NCI-H446 treated with DMSO at 0.1 percent for 48 hours (cell line): ENCODE results near the gene HNRNPAB.
"Not testable (repeated sequence)": the region's sequence is repeated elsewhere in the genome, so short reads cannot be mapped to it uniquely, and the experiment has no call there.

ENCODE experiments used
- DNase-seq: peaks from one replicate; lab custom pipeline; 2025; lab: John Stamatoyannopoulos, UW

Gene HNRNPAB

GRCh38 chr5:178245389-178245788 lies 41.1 kb downstream of the HNRNPAB start:
- DNase-seq = no peak

DNA sequence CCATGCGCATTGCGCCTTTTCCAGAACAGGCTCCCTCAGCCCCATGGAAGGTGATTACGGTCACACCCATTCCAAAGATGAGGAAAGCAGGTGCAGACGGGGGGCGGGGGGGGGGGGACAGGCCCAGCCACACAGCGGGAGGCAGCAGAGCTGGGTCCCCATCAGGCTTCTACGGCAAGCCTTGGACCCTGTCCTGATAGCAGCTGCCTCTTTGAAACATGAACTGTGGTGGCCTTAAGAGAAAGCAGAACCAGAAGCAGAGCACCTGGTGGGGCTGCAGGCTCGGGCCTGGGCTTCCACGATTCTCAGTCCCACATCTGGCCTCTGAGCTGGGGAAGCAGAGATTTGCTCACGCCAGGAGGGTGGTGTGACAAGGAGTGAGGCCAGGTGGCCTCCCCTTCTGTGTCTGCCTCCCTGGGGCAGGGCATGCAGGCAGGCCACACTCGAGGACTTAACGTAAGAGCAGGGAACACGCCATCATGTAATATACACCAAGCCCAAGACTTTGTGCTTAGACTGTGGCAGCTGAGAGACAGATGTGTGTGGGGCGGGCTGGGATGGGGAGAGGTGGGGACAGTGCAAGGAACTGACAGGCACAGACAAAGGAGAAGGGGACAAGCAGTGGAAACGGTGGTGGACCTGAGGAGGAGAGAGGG lies 42.4 kb downstream of the HNRNPAB start:
- DNase-seq = no peak

GRCh38 chr5:178247481-178248456 lies 43.4 kb downstream of the HNRNPAB start:
- no peak for DNase-seq

GRCh38 chr5:178248750-178249149 lies 44.4 kb downstream of the HNRNPAB start:
- no peak for DNase-seq

DNA sequence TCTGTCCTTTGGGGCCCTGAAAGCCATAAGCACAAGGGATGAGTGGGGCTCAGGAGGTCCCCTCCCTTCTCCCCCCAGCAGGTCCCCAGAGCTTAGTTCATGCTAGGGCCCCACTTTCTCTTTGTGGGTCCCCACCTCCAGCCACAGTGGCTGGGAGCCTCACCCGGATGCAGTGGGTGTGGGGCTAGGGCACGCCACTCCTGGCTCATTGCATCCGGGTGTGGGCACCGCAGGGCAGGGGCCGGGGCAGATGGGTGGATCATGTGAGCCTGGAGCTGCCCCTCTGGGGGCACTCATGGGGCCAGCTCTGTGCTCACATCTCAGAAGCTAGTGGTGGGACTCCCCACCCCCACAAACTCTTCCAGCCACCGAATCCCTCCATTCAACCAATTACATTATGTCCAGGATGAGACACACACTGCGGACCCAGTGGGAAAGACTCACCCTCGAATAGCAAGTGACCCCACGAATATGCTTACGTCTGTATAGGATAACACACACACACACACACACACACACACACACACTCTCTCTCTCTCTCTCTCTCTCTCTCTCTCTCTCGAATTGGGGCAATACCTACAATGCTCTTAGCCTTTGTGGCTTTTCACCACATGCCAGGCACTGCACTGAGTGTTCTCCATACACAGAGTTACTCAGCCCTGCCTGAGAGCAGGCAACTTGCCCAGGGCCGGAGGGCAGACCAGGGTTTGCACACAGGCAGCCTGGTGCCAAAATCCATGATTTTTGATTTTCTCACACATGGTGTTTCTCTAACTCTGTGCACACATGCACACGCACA lies 45.1 kb downstream of the HNRNPAB start:
- DNase-seq = no peak

DNA sequence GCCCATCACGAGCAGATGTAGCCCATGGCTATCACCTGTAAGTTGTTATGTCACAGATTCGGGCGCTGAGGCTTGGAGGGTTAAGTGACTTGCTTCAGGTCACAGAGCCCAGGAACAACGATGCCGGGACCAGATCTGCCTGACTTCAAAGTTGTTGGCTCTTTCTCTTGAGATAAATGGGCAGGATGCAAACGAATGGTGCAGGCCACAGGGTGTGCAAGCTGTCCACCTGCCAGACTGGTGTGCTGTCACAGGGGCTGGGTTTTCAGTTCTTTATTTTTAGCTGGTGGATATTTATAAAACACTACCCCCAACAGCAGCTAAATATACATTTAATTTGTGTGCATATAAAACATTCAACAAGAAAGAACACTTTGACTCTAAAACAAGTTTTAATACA lies 45.9 kb downstream of the HNRNPAB start:
- DNase-seq = no peak

- no peak for DNase-seq
Observed at GRCh38 chr5:178252258-178252657, 47.9 kb downstream of the HNRNPAB start.

- not testable (repeated sequence) for DNase-seq
Observed at GRCh38 chr5:178253632-178254031, 49.3 kb downstream of the HNRNPAB start.

GRCh38 chr5:178256746-178257145 lies 52.4 kb downstream of the HNRNPAB start:
- no peak for DNase-seq

GRCh38 chr5:178257650-178258049 lies 53.3 kb downstream of the HNRNPAB start:
- DNase-seq = no peak

GRCh38 chr5:178259623-178260536 lies 55.5 kb downstream of the HNRNPAB start:
- no peak for DNase-seq
